Measurements from ENCODE around the gene CNTN5.

CNTN5 gene

GRCh38 chr11:99371257-99371656 lies 350.5 kb downstream of the CNTN5 start:
- DNase-seq (ENCODE audit: low read depth in 2 of 2, low spot score in 1 of 2), result no peak

- DNase-seq (ENCODE audit: low read depth in 2 of 2, low spot score in 1 of 2), result no peak
These were observed 355.7 kb downstream of the CNTN5 start for GRCh38 chr11:99376463-99376862.

- DNase-seq (ENCODE audit: low read depth in 2 of 2, low spot score in 1 of 2), result no peak
These were observed 363.0 kb downstream of the CNTN5 start for GRCh38 chr11:99383648-99384245.

- no peak for DNase-seq (ENCODE audit: low read depth in 2 of 2, low spot score in 1 of 2)
These were observed 370.5 kb downstream of the CNTN5 start for GRCh38 chr11:99391245-99391644.

GRCh38 chr11:99406345-99406744 lies 385.6 kb downstream of the CNTN5 start:
- no peak for DNase-seq (ENCODE audit: low read depth in 2 of 2, low spot score in 1 of 2)

- no peak for DNase-seq (ENCODE audit: low read depth in 2 of 2, low spot score in 1 of 2)
These were observed 389.9 kb downstream of the CNTN5 start for GRCh38 chr11:99410636-99411035.

GRCh38 chr11:99418927-99419720 lies 398.4 kb downstream of the CNTN5 start:
- no peak for DNase-seq (ENCODE audit: low read depth in 2 of 2, low spot score in 1 of 2)

GRCh38 chr11:99419991-99420390 lies 399.2 kb downstream of the CNTN5 start:
- DNase-seq (ENCODE audit: low read depth in 2 of 2, low spot score in 1 of 2), result no peak

GRCh38 chr11:99422581-99423427 lies 402.1 kb downstream of the CNTN5 start:
- DNase-seq (ENCODE audit: low read depth in 2 of 2, low spot score in 1 of 2), result no peak

- no peak for DNase-seq (ENCODE audit: low read depth in 2 of 2, low spot score in 1 of 2)
These were observed 402.8 kb downstream of the CNTN5 start for GRCh38 chr11:99423428-99423983.

GRCh38 chr11:99424313-99425084 lies 403.8 kb downstream of the CNTN5 start:
- DNase-seq (ENCODE audit: low read depth in 2 of 2, low spot score in 1 of 2), result no peak

- DNase-seq (ENCODE audit: low read depth in 2 of 2, low spot score in 1 of 2), result no peak
These were observed 404.8 kb downstream of the CNTN5 start for GRCh38 chr11:99425596-99425995.

- no peak for DNase-seq (ENCODE audit: low read depth in 2 of 2, low spot score in 1 of 2)
These were observed 411.9 kb downstream of the CNTN5 start for GRCh38 chr11:99432677-99433076.

GRCh38 chr11:99443276-99443675 lies 422.5 kb downstream of the CNTN5 start:
- DNase-seq (ENCODE audit: low read depth in 2 of 2, low spot score in 1 of 2), result no peak

- no peak for DNase-seq (ENCODE audit: low read depth in 2 of 2, low spot score in 1 of 2)
These were observed 425.7 kb downstream of the CNTN5 start for GRCh38 chr11:99446400-99446799.

GRCh38 chr11:99449345-99449744 lies 428.6 kb downstream of the CNTN5 start:
- DNase-seq (ENCODE audit: low read depth in 2 of 2, low spot score in 1 of 2), result no peak

- no peak for DNase-seq (ENCODE audit: low read depth in 2 of 2, low spot score in 1 of 2)
These were observed 431.3 kb downstream of the CNTN5 start for GRCh38 chr11:99452075-99452474.

- DNase-seq (ENCODE audit: low read depth in 2 of 2, low spot score in 1 of 2), result no peak
These were observed 441.2 kb downstream of the CNTN5 start for GRCh38 chr11:99461913-99462312.

GRCh38 chr11:99464985-99465384 lies 444.2 kb downstream of the CNTN5 start:
- no peak for DNase-seq (ENCODE audit: low read depth in 2 of 2, low spot score in 1 of 2)

GRCh38 chr11:99489581-99489980 lies 468.8 kb downstream of the CNTN5 start:
- DNase-seq (ENCODE audit: low read depth in 2 of 2, low spot score in 1 of 2), result no peak

GRCh38 chr11:99494065-99494464 lies 473.3 kb downstream of the CNTN5 start:
- no peak for DNase-seq (ENCODE audit: low read depth in 2 of 2, low spot score in 1 of 2)

Data from stimulated activated CD8-positive, alpha-beta memory T cell treated with anti-CD3 and anti-CD28 coated beads, Interleukin-4, amount 100 ng/mL, for 4 hours (primary cell).